ENCODE data around the gene STX18. TPM values are rescaled to one million over a fixed set of nuclear protein-coding genes. Genes with fewer than 3 reads are reported as not detected.

The STX18 gene
- total and polyA plus RNA-seq, 10 of the 15 experiments (the other 5 are each of a cell fraction or from before 2014, with no cell fraction given): 8.2 to 46.6 (median 31.1) TPM

- no peaks in the 10 kb centered on the region for H3K9me3 ChIP-seq (replicated peaks; ENCODE audit: control insufficient read depth, insufficient read depth, low read length)
- H3K79me2 ChIP-seq (ENCODE audit: control insufficient read depth, insufficient read depth, low read length): no peaks in the 10 kb centered on the region
- ChIA-PET CTCF (interaction anchor here (0.6 to 0.7 kb wide), 2 partner anchors 108 to 129 kb away, joined by 3 to 4 read pairs; no protein-coding TSS in a partner anchor), POLR2A (no interaction called here), SMC1A (ENCODE audit: uncharacterized antibody, unreplicated experiment) (interaction anchor here (0.7 kb wide), 1 partner anchor 907 kb away, joined by 3 read pairs; no protein-coding TSS in a partner anchor), RAD21 (ENCODE audit: unreplicated experiment) (no interaction called here)
- FAIRE-seq (no peak), ATAC-seq (no peak), DNase-seq (ENCODE audit: low read depth, low spot score) (no peak)
- H4K20me1 ChIP-seq (ENCODE audit: control insufficient read depth, insufficient read depth): no peaks in the 10 kb centered on the region
- 85% methylated on average over 8 of the region's 8 CpGs for WGBS (ENCODE audit: insufficient coverage, insufficient replicate concordance, low lambda C conversion rate, missing lambda C conversion rate)
- intact Hi-C loops (cut with micrococcal nuclease; ENCODE audit: unreplicated experiment) (no loop called here), in situ Hi-C loops (cut with MboI) (no loop called here)
- H3K9ac ChIP-seq (ENCODE audit: control insufficient read depth, insufficient read depth, low read length): no peak overlapping the region
- H3K27ac ChIP-seq (ENCODE audit: control insufficient read depth, insufficient read depth): no peak overlapping the region
- H2AFZ ChIP-seq (ENCODE audit: control insufficient read depth, low read depth, low read length): no peak overlapping the region
- H3K4me1 ChIP-seq (ENCODE audit: control insufficient read depth, insufficient read depth, low read length): no peaks in the 10 kb centered on the region
- no peaks in the 10 kb centered on the region for H3K27me3 ChIP-seq (replicated peaks in 1 of 2; ENCODE audit: control insufficient read depth in 2 of 2, insufficient read depth in 2 of 2, low read length in 1 of 2)
- no TSS peak for BruUV-seq (replicated peaks)
- H3K4me2 ChIP-seq (ENCODE audit: control insufficient read depth, insufficient read depth): no peak overlapping the region
- peaks cover 12 to 16% of the 10 kb centered on the region in 2 experiments; a peak in 3 of 4 replicates for H3K36me3 ChIP-seq (ENCODE audit: control insufficient read depth in 2 of 2, insufficient read depth in 2 of 2, low read length in 1 of 2)
- no peak for TF ChIP-seq CBFB (IDR thresholded peaks at IDR 0.05; ENCODE audit: low read depth)
- TF ChIP-seq SMC3 (IDR thresholded peaks at IDR 0.05; ENCODE audit: borderline replicate concordance, low read length): no peak
- no peak for TF ChIP-seq REST (IDR thresholded peaks at IDR 0.05; ENCODE audit: low read depth, low read length)
- no peak for TF ChIP-seq JUNB (IDR thresholded peaks at IDR 0.05)
- H3K4me3 ChIP-seq: no peak overlapping the region
Observed at GRCh38 chr4:4456816-4457578, 84.9 kb downstream of the STX18 start.
